HG03045 (cell line): ENCODE measurements around the gene ZSCAN16.

ENCODE experiments used
- ATAC-seq: cut with Tn5 transposase; IDR thresholded peaks from one replicate; pipeline ENCODE4 v1.9.1; 2021; ENCODE audit warnings: mild to moderate bottlenecking, moderate library complexity; ENCODE audit not compliant: unreplicated experiment

The ZSCAN16 gene

GRCh38 chr6:28125401-28125800, 992 bp downstream of the ZSCAN16 start:
- ATAC-seq = no peak

DNA sequence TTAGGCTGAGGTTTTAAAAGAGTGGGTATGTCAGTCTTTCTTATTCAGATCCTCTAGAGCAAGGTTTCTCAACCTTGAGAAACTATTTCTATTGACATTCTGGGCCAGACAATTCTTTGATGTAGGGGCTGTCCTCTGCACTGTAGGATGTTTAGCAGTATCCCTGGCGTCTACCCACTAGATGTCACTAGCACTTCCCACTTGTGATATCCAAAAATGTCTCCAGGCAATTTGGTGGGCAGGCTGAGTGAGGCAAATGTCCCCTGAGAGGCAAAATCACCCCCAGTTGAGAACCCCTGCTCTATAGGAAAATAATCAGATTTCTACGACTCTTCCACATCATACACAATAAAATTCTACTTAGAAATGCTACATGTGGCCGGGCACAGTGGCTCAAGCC, 9.6 kb downstream of the ZSCAN16 start:
- no peak for ATAC-seq

GRCh38 chr6:28134716-28135115, 10.3 kb downstream of the ZSCAN16 start:
- ATAC-seq = no peak

GRCh38 chr6:28135393-28135792, 11.0 kb downstream of the ZSCAN16 start:
- no peak for ATAC-seq

DNA sequence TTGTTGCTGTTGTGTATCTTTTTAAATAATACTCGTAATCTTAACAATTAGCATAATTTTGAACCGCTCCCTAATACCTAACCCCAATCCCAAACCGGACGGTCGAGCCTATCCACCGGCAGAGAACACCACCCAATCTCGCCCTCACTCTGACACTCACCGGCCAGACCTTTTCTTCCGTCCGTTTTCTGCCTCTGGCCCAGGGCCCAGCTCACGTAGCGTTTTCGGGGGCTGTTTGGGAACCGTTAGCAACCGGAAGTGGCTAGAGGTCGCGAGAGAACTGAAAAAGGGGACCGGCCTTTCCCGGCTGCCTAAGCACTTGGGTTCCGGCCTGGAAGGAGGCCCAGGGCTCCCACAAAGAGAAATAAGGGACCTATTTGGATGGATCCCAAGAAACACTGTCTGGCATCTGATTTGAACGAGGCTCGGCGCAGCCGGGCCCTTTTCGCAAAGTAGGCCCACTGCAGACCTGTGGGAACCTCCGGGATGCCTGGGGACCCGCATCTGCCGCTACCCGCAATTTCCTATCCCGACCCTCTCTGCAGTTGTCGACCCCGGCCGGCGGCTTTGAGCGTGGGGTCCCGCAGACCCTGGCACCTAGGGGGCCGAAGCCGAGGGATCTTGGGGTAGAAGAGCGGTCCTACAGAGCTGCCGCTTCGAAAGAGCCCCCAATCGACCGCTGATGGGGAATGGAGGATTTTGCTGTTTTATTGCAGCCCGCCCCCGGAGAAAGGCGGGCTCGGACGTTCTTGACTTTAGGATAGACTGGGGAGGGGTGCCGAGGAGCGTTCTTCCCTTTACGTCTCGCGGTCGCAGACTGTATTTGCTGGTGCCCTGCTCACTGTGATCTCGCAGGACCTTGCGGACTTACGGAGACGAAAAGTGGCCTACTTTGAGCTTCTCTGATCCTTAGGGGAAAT, 12.4 kb downstream of the ZSCAN16 start:
- peak; percentile 62 for ATAC-seq

GRCh38 chr6:28137505-28137981, 13.1 kb downstream of the ZSCAN16 start:
- ATAC-seq = no peak

DNA sequence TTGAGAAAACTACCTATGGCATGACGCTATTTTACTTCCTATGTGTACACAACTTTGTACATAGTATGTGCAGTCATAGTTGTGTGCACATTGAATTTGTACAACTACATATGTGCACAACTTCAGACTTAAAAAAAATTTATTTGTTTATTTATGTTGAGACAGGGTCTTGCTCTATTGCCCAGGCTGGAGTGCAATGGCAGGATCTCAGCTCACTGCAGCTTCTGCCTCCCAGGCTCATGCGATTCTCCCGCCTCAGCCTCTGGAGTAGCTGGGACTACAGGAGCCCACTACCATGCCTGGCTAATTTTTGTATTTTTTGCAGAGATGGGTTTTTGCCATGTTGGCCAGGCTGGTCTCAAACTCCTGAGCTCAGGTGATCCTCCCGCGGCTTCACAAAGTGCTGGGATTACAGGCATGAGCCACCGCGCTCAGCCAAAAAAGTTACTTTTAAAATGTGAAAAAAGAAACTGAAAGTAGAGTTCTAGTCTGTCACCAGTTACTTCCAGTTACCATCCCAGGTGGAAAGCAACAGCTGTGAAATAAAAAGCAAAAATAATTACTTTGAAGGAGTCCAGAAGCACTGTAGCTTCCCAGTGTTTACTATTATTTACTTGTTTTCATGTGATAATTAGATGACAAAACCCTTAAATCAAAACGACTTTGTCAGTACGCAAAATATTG, 15.6 kb downstream of the ZSCAN16 start:
- no peak for ATAC-seq

- ATAC-seq = no peak
These were observed 16.2 kb downstream of the ZSCAN16 start for GRCh38 chr6:28140616-28141015.

- ATAC-seq = peak; percentile 89
These were observed 17.3 kb downstream of the ZSCAN16 start, which contains the start of gene ZKSCAN8 for GRCh38 chr6:28141500-28142329. TSS of gene ZKSCAN8 (plus strand) at chr6:28141883. CDS start at chr6:28148408, 6,525 bp downstream.

DNA sequence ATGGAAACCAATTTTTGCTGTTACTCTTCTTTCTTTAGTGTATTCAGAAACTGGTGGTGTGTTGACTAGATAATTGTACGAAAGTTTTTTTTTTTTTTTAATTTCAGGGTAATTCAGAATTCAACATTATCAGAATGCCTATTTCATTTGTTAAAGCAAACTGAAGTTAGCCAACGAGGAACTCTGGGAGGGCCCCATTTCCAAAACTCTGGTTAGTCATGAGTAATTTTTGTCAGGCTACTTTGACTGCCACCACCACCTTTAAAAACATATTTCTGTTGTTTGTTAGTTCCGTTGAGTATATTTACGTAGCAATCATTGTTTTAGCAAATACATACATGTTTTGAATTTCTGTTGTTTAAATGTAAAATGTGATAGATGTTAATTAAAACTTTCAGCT, 18.0 kb downstream of the ZSCAN16 start:
- ATAC-seq = no peak

DNA sequence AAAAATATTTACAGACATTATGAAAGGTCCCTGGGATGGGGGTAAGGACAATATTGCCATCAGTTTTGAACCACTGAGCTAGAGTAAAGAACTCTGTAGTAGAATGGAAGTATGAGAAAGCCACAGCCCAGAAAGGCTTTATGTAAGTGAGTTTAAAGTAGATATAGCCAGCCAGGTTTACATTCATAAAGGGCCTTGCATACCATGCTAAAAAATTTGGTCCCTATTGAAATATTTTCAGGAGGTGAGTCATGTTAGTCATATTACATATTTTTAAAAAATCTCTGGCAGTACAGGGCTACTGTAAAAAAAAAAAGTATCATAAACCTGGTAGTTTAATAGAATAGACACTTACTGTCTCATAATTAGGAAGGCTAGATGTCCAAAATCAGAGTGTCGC, 20.8 kb downstream of the ZSCAN16 start:
- ATAC-seq = no peak

- no peak for ATAC-seq
These were observed 28.1 kb downstream of the ZSCAN16 start for GRCh38 chr6:28152531-28152930.

DNA sequence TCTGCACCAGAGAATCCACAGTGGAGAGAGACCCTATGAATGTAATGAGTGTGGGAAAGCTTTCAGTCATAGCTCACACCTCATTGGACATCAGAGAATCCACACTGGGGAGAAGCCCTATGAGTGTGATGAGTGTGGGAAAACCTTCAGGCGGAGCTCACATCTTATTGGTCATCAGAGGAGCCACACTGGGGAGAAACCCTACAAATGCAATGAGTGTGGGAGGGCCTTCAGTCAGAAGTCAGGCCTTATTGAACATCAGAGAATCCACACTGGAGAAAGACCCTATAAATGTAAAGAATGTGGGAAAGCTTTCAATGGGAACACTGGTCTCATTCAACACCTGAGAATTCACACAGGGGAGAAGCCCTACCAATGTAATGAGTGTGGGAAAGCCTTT, 29.1 kb downstream of the ZSCAN16 start:
- ATAC-seq = no peak

- ATAC-seq = no peak
These were observed 29.9 kb downstream of the ZSCAN16 start for GRCh38 chr6:28154357-28154756.

GRCh38 chr6:28158318-28158717, 33.9 kb downstream of the ZSCAN16 start:
- ATAC-seq = no peak

DNA sequence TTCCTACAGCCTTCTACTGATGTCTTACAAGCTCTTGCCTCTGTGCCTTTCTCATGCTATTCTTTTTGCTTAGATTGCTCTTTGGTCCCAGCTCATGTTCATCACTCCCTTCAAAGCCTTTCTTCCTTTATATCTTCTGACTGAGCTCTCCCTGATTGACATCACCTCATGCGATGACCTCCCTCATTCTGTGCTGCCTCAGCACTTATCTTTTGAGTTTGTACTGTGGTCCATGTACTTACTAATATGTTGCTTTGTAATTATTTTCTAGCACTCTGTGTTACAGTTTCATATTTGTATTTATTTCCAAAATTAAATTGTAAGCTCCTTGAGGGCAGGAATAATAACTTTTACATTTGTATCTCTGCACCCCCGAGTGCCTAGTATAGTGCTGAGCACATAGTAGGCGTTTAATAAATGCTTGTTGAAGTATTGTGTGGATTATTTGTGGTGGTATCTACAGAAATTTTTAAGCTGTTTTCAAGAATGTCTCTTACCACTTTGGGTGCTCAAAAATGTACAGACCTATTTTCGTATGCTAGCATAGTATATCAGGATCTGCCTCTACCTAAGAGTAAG, 34.7 kb downstream of the ZSCAN16 start:
- ATAC-seq = no peak

DNA sequence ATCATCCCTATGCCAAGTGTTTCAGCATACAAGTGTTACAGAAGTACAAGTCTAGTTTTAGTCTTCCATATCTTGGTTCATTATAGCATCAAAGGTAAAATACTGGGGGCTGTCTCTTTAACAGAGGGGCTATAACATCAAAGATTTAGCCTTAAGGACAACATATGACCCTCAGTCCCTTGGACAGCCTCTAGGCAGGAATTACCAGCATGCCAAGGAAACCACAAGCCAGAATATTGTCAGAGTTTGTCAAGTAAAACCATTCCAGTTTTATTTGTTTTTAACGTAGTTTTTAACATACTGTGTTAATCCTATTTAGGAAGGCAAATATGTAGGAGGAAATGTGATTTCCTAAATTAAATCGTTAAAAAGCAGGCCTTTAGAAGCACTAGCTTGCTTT, 35.8 kb downstream of the ZSCAN16 start:
- no peak for ATAC-seq

GRCh38 chr6:28161410-28162079, 37.1 kb downstream of the ZSCAN16 start:
- ATAC-seq = peak; percentile 87

DNA sequence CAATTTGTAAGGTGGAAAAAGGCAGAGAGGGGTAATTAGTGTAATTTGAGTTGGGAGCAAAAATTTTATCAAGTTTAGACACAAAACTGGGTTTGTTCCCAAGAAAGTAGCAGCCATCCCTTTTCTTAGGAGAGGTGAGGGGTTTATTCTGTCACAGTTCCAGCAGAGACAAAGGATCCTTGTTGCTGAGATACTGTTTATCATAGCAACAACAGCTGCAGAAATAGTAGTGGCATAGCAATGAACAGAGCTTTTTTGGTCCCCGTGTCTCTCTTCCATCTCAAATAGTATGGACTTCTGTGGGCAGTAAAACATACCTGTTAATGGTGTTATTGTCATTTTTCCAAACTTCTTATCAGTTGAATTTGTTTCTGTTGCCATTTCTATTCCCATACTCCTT, 41.2 kb downstream of the ZSCAN16 start:
- no peak for ATAC-seq

GRCh38 chr6:28167068-28167467, 42.7 kb downstream of the ZSCAN16 start:
- no peak for ATAC-seq
